Bone marrow (tissue), 2 donors: ENCODE results near the gene GCDH.
"Not testable (repeated sequence)": the region's sequence is repeated elsewhere in the genome, so short reads cannot be mapped to it uniquely, and the experiment has no call there.

Experiments
- DNase-seq, 2 donors: peaks; one replicate each; lab custom pipeline; 2025; lab: John Stamatoyannopoulos, UW

GCDH gene

DNA sequence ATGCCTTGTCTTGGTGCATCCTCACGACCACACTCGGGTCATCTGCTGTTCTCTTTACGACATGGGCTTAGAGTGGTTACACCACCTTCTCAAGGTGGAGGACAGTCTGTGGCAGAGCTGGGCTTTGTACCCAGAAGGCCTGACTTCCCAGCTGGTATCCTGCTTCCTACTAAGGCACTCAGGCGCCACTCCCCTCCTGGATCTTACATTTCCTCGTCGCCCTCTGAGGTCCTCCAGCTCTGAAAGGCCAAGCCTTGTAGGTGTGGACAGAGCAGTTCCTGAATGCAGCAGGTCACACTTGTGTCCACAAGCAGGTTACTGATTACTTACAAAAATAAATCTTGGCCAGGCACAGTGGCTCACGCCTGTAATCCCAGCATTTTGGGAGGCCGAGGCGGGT is 16.2 kb downstream of the GCDH start:
- no peak for DNase-seq

DNA sequence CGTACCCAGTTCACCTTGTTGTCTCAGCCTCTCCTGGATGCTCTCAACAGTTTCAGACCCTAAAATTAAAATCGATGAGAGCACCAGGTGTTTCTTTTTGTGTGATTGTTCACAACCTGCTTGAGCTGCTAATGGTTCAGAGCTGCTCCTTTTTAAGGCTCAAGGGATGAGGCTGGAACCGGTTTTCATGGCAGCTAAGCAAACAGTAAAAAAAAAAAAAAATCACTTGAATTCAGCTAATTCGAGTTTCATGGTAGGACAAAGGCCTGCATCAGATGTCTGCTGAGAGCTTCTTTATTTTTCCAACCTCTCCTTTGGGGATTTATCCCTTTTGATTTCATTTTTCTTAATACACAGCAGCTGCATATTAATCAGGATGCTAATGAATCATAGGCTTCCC is 21.6 kb downstream of the GCDH start:
- DNase-seq: no peak

DNA sequence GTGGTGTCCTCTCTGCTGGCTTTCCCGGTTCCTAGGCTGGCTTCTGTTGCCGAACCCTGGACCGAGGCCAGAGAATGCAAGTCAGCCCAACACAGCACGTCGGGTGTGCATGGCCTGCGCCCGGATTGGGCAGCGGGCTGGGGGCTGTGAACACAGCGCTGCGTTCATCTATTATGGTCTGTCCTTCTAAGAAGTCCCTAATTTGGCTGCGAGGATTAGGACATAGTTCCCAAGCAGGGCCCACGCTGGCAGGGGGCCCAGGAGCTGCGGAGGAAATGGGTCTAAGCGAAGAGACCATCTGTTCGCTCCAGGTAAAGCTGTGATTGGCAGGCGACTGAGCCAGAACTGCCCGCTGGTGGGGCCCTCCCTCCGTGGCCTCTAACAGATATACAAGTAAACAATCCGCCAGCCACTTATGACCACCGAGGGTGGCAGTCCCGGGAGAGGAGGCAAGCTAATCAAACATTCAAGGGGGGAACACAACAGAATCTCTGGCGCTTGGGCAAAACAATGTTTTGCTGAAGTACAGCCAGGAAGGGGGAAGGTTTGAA is 22.1 kb downstream of the GCDH start:
- no peak for DNase-seq

DNA sequence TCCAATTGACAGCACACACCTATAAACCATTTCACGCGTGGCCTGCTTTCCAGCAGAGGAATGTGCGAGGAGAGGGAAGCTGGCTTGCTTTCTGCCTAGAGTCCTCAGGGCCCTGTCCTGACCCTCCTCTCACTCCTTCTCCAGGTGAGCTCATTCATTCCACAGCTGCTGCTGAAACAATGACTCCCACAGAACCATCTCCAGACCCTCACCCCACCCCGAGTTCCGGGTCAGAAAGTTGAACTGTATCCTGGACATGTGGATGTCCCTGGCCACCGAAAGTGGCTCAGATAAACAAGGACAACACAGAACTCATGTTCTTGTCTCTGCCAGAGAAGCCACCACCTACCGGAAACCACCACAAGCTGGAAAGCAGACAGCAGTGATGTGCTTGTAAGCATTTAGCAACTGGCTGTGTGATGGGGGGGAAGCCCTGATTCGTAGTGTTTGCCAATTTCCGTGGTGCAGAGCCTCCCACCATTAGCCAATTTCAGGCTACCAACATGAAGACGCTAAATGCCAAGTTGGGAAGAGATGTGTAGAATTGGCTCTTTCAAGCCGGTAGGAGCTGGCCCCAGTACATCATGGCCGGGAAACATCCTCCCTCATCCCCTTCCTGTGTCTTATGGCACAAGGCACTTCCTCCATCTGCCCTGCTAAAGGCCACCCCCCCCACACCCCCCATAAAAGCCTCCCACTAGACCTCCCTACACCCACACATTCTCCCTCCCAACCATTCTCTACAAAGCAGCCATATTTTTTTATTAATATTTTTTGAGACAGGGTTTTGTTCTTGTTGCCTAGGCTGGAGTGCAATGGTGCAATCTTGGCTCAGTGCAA is 23.1 kb downstream of the GCDH start:
- peak; percentile 8 to 93 for DNase-seq

DNA sequence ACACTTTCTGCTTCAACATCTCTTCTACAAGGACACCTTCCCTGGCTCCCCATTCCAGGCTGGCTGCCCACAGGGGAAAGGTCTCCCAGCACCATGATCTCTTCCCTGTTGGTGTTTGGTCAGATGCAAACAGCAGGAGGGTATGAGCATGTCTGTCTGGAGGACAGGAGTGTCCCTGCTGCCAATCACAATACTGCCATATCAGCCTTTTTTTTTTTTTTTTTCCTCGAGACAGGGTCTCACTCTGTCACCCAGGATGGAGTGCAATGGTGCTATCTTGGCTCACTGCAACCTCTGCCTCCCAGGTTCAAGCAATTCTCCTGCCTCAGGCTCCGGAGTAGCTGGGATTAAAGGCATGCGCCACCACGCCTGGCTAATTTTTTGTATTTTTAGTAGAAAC is 24.9 kb downstream of the GCDH start:
- not testable (repeated sequence) for DNase-seq

DNA sequence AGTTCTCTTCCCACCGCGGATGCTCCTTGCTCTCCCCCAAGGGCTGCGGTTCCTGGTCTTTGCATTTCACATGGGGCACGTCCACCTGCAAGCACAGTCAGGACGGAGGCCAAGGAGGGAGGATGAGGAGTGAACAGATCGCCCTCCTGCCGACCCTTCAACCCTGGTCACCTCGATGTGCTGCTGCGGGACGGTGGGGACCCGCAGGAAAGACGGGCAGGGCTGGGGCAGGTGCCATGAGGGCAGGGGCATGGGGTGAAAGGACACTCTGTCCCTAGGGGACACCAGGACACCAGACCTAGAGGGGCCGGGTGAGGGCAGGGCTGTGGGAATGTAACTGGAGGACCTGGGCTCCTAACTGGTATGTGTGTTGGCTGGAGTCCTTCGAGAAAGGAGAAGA is 27.3 kb downstream of the GCDH start:
- DNase-seq: no peak

DNA sequence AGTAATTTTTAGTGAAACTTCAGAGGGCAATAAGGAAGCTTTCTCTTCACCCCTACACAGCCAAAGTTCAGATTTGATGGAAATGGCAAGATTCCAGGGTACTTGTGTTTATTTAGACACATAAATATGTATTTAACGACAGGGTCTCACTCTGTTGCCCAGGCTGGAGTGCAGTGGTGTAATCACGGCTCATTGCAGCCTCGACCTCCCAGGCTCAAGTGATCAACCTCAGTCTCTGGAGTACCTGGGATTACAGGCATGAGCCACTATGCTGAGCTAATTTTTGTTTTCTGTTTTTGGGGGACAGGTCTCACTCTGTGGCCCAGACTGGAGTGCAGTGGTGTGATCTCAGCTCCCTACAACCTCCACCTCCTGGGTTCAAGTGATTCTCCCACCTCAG is 30.1 kb downstream of the GCDH start:
- no peak for DNase-seq

DNA sequence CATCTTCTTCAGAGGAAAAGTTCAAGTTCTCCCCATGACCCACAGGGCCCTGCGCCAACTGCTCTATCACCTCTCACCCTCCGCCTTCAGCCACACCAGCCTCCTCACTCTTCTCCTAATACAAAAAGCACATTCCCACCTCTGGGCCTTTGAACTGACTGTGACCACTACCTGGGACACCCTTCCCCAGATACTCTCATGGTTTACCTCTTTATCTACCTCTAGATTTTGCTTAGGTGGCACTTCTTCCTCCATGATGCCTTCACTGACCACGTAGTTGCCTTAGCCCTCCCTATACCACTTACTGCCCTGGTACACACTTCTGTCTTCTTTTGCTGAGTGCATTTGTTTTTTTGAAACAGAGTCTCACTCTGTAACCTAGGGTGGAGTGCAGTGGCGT is 32.0 kb downstream of the GCDH start:
- DNase-seq: no peak

DNA sequence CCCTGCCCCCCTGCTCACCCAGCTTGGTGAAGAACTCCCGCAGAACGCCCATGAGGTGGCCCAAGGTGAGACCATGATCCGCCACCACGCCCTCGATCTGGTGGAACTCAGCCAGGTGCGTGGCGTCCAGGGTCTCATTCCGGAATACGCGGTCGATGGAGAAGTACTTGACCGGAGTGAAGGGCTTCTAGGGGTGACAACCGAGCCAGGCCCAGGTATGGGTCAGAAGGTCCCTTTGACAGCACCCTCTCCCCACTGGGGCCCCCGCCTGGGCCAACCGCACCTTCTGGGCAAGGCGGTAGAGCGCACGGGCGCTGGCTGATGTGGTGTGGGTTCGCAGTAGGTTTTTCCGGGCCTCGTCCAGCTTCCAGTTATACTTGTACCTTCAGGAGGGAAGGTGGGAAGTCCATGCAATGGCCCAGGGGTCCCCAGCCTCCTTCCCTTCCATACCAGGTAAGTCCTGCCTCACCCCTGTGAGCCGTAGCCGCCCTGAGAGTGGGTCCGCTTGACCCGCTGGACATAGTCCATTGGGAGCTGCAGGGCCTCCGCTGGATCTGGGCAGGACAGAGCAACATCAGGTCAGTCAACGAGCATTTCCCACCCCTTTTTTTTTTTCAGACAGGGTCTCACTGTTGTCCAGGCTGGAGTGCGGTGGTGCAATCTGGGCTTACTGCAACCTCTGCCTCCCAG is 33.8 kb downstream of the GCDH start:
- DNase-seq: no peak

DNA sequence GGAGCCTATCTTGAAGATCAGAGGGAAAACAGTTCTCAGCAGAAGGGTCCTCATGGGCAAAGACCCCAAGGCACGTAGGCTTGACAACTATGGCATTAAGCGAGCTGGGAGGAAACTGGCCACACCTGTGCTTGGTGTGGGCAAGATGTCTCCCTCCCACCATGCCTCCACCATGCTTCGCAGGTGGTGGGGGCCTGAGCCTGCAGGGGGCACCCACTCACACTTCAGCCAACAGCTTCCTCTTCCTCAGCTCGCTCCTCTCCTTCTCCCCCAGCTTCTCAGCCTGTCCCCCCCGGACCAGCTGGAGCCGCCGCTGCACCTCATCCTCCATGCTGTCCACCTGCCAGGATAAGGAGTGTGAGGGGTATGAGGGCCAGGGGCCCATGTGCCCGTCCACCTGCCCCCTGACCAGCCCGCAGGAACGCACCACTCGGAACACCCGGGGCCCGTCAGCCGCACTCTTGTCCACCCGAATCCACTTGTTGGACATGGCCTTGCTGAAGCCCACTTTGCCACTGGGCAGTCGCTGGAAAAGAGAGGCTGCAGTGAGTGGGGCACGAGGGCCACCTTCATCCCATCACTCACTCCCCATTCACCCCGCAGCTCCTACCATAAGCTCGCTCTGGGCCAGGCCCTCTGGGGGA is 39.2 kb downstream of the GCDH start:
- DNase-seq: peak in 1 of 2 donors; percentile 8

DNA sequence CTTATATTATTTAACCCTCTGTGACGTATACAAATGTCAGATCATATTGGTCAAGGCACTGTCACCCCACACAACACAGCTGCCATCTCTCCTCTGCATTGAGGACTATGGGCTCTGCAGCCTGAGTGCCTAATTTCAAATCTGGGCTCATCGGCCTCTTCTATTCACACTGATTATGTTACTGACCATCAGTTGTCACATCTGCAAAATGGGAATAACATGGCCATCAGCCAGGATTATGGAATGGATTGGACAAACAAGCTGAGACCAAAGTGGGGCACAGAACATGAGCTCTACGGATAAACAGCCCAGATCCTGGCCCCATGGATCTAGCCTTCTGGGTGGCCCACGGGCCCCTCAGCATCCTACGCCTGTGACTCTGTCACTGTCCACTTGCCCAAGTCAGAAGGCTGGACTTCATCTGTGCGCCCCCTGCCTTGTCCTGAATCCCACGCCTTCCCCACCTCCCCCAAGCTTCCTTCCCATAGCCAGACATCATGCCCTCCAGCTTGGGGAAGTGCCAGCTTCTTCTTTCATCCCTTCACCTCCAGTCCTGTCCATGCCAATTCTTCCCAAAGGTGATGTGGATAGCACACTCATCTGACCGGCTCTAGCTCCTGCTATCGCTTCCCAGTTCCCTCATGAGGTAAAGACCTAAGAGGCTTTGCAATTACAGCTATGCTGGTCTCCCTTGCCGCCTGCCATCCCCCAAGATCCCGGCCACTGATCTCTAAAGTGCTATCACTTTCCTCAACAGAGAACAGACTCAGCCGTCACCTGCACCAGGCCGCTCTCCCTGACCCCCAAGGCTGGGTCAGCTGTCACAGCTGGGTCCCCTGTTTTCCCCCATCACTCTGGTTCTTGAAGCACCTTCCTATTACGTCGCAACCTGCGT is 41.7 kb downstream of the GCDH start:
- DNase-seq: no peak

DNA sequence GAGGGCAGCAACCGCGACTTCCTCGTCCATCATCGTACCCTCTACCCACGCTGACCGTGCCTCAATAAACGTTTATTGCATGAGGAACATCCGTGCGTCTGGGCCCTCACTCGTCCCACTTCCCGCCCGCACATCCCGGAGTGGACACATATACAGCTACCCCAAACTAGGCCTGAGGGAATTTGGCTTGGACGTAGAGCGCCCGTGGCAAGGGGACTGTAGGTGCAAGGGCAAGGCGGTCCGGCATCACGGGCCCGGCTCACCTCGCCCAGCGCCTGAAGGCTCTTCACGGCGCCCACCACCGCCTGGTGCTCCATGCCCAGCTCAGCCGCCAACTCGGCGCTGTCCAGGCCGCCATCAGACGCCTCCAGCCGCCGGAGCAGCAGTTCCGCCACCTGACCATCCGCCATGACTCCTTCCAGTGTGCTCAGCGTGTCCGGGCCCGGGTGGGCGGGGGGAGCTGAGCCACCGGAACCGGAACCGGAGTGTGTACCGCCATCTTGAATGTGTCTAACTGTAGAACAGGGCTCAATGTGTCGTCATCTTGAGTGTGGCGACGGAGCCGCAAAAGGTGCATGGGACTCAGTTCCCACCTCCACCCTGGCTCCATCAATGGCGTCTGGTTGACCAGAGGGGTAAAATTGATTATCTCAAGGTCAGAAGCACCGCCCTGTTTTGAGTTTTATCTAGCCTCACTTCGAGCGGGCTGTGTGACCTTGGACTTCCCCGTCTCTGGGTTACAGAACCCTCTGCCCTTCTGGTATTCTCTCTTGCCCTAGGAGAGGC is 42.5 kb downstream of the GCDH start, which contains the start of gene FARSA:
FARSA (minus strand) TSS at position 425 of the 786 bp plus-strand sequence; CDS start at position 410, 15 bp downstream.
- DNase-seq: peak; percentile 78 to 81

DNA sequence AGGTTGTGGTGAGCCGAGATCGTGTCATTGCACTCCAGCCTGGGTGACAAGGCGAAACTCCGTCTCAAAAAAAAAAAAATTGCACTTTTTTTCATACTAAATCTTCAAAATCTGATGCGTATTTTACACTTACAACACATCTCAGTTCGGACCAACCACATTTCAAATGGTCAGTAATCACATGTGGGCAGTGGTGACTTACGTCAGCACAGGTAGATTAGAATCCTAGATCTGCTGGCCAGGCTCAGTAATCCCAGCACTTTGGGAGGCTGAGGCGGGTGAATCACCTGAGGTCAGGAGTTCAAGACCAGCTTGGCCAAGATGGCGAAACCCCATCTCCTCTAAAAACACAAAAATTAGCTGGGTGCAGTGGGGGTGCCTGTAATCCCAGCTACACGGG is 44.1 kb downstream of the GCDH start:
- DNase-seq: no peak

DNA sequence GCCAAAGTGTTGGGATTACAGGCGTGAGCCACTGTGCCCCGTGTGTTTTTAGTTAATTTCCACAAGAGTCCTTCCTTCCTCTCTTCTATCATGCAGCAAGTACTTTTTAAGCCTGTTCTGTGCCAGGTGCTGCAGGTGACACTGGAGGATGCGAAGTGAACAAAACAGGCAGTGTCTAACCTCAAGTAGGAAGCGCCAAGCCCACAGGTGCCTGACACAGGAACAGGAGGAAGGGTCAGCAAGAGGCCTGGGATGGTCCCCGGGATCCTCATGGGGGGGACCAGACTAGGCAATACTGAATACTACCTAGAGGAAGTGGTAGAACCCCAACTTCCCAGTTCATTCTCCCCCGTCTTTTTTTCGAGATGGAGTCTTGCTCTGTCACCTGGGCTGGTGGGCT is 45.6 kb downstream of the GCDH start:
- DNase-seq: peak in 1 of 2 donors; percentile 14

DNA sequence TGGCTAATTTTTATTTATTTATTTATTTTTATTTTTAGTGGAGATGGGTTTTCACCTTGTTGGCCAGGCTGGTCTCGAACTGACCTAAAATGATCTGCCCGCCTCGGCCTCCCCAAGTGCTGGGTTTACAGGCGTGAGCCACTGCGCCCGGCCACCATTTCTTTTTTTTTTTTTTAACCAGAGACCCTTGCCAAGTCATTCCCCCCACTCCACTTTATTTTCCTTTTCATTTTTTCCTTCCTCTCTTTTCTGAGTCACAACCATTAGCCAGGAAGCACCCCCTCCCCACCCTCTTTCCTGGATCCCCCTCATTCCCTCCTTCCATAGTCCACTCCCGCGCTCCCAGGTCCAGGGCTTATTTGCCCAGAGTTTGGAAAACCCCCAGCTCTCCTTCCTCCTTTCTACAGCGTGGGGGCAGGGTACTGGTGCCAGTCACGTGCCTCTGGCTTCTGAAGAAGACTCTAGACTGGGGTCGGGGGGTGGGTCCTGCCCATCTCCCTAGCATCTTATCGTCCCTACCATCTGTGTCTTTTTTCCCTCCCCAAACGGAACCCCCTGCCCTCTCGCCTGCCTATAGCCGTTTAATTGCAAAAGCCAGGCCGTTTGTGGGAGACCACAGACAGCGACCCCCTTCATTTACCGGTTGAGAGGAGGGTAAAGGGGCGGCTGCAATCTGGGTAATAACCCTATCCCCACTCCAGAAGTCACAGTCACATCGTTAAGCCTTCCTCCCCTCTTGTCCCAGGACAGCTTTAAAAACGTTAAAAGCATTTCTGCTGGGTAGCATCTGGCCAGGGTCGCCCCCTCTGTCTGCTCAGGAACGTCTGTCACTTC is 46.4 kb downstream of the GCDH start:
- peak; percentile 59 to 83 for DNase-seq

DNA sequence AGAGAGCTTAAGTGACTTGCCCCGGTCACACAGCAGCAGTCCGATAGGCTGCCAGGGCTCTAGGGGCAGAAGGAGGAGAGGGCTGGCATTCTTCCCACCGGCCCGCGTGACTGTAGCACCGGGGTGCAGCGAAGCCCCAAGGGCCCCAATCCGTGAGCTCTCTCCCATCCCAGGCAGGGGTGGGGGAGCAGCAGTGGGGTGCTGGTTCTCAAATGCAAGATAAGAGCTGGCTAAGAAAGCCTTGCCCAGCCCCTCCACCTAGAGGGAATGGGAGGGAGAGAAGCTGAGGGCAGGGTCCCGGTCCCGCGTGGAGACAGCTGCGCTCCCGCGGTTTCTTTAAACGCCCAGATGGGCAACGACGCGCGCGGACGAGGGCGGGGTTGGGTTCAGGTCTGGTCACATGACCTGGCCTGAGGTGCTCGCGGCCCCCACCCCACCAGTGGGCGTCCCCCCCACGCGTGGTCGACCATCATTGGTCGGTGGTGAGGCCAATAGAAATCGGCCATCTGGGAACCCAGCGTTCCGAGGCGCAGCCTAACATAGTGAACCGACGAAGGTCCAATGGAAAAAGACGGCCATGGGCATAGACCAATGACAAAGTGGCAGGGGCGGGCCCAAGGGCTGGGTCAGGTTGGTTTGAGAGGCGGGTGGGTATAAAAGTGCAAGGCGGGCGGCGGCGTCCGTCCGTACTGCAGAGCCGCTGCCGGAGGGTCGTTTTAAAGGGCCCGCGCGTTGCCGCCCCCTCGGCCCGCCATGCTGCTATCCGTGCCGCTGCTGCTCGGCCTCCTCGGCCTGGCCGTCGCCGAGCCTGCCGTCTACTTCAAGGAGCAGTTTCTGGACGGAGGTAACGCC is 47.2 kb downstream of the GCDH start, which contains the start of gene CALR:
CALR (plus strand) TSS at position 683 of the 852 bp plus-strand sequence; CDS start at position 754, 71 bp downstream.
- peak; percentile 97 to 99 for DNase-seq

DNA sequence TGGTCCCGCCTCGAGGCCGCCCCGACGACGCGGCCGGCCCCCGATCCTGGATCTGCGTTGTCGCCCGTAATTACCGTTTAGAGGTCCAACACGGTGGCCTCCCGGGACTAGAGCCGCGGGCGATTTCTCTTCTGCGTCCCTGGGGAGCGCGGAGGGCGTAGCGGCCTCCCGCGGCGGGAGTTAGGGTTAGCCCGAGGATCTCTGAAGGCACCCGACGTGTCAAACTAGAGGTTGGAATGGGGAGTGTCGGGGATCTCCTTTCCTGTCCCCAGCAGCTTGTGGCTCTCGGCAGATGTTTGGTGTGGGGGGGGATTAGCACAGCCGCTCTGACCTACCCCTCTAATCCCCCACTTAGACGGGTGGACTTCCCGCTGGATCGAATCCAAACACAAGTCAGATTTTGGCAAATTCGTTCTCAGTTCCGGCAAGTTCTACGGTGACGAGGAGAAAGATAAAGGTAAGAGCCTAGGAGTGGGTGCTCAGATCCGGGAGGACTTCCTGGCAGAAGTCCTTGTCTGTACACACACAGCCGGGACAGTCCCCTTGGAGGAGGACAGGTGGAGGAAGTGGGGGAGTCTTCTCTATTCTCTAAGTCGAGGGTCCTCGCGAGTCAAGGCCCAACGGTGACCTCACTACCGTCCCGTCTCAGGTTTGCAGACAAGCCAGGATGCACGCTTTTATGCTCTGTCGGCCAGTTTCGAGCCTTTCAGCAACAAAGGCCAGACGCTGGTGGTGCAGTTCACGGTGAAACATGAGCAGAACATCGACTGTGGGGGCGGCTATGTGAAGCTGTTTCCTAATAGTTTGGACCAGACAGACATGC is 48.0 kb downstream of the GCDH start:
- peak in 1 of 2 donors; percentile 3 for DNase-seq

DNA sequence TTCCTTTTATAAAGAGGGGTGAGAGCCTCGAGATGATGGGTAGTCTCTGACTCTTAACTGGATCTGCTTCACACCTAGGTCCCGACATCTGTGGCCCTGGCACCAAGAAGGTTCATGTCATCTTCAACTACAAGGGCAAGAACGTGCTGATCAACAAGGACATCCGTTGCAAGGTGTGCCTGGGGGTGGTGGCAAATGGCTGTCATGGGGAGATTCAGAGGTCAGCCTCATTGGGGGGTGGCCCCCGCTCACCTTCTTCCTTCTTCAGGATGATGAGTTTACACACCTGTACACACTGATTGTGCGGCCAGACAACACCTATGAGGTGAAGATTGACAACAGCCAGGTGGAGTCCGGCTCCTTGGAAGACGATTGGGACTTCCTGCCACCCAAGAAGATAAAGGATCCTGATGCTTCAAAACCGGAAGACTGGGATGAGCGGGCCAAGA is 49.0 kb downstream of the GCDH start:
- DNase-seq: no peak
